ENCODE data around the gene SZRD1. TPM values are rescaled to one million over a fixed set of nuclear protein-coding genes. Genes with fewer than 3 reads are reported as not detected.
"Not testable (repeated sequence)": the region's sequence is repeated elsewhere in the genome, so short reads cannot be mapped to it uniquely, and the experiment has no call there.

The SZRD1 gene
- total RNA-seq, 4 donors from 2014 or later = 85.8 to 117 (median 99.4) TPM

DNA sequence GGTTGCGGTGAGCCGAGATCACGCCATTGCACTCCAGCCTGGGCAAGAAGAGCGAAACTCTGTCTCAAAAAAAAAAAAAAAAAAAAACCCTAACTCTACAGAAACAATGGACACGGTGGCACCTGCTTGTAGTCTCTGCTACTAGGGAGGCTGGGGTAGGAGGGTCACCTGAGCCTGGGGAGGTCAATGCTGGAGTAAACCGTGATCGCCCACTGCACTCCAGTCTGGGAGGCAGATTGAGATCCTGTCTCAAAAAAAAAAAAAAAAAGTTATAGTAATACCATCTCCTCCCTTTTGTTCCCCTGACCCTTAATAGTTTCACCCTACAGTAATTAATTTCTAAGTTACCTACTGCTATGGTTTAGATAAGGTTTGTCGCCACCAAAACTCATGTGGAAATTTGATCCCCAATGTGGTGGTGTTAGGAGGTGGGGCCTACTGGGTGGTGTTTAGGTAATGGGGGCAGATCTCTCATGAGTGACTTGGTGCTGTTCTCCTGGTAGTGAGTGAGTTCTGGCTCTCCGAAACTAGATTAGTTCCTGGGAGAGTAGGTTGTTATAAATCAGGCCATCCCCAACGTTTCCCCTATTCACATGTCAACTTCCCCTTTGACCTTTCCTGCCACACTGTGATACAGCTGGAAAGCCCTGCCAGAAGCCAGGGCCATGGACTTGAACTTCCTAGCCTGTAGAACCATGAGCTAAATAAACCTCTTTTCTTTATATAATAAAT lies 24.5 kb upstream of the SZRD1 start:
- Histone ChIP-seq H3K27ac (no peak overlapping the region), H3K36me3 (peaks cover 0 to 12% of the 10 kb centered on the region in 2 donors), H3K9me3 (no peaks in the 10 kb centered on the region), H3K4me3 (no peak overlapping the region), H3K4me1 (peaks cover 0 to 27% (median 0%) of the 10 kb centered on the region in 3 donors), H3K27me3 (no peaks in the 10 kb centered on the region)
- no peak for TF ChIP-seq POLR2A (IDR thresholded peaks at IDR 0.05)
- no peak for TF ChIP-seq EP300 (IDR thresholded peaks at IDR 0.05)
- no peak for TF ChIP-seq POLR2AphosphoS5 (IDR thresholded peaks at IDR 0.05)
- TF ChIP-seq, protein P1, sequence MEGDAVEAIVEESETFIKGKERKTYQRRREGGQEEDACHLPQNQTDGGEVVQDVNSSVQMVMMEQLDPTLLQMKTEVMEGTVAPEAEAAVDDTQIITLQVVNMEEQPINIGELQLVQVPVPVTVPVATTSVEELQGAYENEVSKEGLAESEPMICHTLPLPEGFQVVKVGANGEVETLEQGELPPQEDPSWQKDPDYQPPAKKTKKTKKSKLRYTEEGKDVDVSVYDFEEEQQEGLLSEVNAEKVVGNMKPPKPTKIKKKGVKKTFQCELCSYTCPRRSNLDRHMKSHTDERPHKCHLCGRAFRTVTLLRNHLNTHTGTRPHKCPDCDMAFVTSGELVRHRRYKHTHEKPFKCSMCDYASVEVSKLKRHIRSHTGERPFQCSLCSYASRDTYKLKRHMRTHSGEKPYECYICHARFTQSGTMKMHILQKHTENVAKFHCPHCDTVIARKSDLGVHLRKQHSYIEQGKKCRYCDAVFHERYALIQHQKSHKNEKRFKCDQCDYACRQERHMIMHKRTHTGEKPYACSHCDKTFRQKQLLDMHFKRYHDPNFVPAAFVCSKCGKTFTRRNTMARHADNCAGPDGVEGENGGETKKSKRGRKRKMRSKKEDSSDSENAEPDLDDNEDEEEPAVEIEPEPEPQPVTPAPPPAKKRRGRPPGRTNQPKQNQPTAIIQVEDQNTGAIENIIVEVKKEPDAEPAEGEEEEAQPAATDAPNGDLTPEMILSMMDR (IDR thresholded peaks at IDR 0.05) = no peak
- no peak for ATAC-seq
- WGBS, 2 donors (ENCODE audit: low coverage in 1 of 2) = 67 to 69% methylated on average over 3 to 8 of the region's 10 CpGs

DNA sequence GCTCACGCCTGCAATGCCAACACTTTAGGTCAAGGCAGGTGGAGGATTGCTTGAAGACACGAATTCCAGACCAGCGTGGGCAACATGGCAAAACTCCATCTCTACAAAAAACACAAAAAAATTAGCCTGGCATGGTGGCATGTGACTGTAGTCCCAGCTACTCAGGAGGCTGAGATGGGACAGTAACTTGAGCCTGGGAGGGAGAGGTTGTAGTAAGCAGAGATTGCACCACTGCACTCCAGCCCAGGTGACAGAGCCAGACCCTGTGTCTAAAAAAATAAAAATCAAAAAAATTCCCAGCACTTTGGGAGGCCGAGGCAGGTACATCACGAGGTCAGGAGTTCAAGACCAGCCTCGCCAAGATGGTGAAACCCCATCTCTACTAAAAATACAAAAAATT lies 23.8 kb upstream of the SZRD1 start:
- not testable (repeated sequence) for ATAC-seq, H3K27me3 ChIP-seq, H3K9me3 ChIP-seq, H3K4me3 ChIP-seq, H3K27ac ChIP-seq
- H3K4me1 ChIP-seq = peaks cover 0 to 34% (median 0%) of the 10 kb centered on the region in 3 donors
- 87 to 93% methylated on average over 4 to 6 of the region's 6 CpGs for WGBS, 2 donors (ENCODE audit: low coverage in 1 of 2)
- H3K36me3 ChIP-seq = peaks cover 0 to 12% of the 10 kb centered on the region in 2 donors

DNA sequence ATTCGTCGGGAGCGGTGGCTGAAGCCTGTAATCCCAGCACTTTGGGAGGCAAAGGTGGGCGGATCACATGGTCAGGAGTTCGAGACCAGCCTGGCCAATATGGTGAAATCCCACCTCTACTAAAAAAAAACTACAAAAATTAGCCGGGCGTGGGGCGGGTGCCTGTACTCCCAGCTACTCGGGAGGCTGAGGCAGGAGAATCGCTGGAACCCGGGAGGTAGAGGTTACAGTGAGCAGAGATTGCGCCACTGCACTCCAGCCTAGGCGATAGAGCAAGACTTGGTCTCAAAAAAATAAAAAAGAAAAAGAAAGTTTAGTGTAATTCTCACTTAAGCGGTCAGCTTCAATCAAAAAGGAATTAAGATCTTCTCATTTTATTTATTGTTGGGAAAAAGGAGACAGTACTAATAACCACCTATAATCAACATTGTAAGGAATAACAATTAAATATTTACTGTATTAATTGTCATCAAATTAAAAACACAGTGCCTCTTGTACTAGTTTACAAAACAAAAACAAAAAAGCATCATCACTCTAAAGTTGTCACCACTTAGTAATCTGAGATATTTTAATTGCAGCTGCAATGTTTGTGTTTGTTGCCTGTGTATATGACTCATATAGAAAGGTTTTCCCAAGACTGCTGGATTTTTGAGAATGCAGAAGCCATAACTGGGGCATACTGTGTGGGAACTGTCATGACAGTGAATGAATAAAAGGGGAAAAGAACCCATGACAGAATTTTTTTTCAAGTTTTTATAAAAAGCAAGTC lies 18.4 kb upstream of the SZRD1 start:
- Histone ChIP-seq H3K27ac (no peak overlapping the region), H3K36me3 (no peaks in the 10 kb centered on the region), H3K4me1 (peaks cover 0 to 59% (median 12%) of the 10 kb centered on the region in 3 donors), H3K9me3 (no peaks in the 10 kb centered on the region), H3K27me3 (no peaks in the 10 kb centered on the region), H3K4me3 (no peak overlapping the region)
- 92% methylated on average over 2 to 14 of the region's 14 CpGs for WGBS, 2 donors (ENCODE audit: low coverage in 1 of 2)
- TF ChIP-seq POLR2AphosphoS5 (IDR thresholded peaks at IDR 0.05) = no peak
- no peak for TF ChIP-seq EP300 (IDR thresholded peaks at IDR 0.05)
- TF ChIP-seq, protein P1 (IDR thresholded peaks at IDR 0.05) = no peak
- no peak for TF ChIP-seq POLR2A (IDR thresholded peaks at IDR 0.05)
- ATAC-seq = no peak

DNA sequence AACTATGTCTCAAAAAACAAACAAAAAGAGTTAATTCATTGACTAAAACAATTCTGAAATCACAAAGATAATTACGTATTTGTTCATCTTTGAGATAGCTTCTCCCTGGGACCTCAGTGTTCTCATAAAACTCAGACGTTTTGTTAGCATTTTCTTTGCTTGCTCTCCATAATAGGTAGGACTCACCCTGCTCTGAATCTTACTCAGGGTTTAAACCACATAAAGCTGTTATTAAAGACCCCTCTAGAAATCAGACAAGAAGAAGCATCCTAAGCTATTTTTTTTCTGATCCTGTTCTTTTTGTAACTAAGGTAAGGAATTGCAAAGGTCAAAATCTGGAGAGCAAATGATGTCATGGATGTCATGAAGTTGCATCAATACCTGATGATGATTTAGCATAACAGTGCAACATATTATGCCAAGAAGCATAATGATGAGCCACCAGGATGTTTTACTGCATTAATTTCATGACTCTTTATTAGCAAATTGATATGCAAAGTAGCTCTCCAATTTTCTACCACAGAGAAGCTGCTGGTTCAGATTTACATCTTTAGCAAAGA lies 17.1 kb upstream of the SZRD1 start:
- peak overlapping the region in 2 of 4 donors; percentile 41 to 94 for H3K27ac ChIP-seq
- no peaks in the 10 kb centered on the region for H3K9me3 ChIP-seq
- no peaks in the 10 kb centered on the region for H3K36me3 ChIP-seq
- peaks cover 0 to 59% (median 12%) of the 10 kb centered on the region in 3 donors for H3K4me1 ChIP-seq
- ATAC-seq = no peak
- H3K4me3 ChIP-seq = peak overlapping the region in 1 of 2 donors; percentile 84
- WGBS, 2 donors (ENCODE audit: low coverage in 1 of 2) = 41 to 51% methylated on average over 2 of the region's 2 CpGs
- H3K27me3 ChIP-seq = no peaks in the 10 kb centered on the region
- TF ChIP-seq EP300 (IDR thresholded peaks at IDR 0.05) (no peak), POLR2A (IDR thresholded peaks at IDR 0.05) (no peak), POLR2AphosphoS5 (IDR thresholded peaks at IDR 0.05) (no peak)
- TF ChIP-seq, protein P1 (IDR thresholded peaks at IDR 0.05) = no peak

DNA sequence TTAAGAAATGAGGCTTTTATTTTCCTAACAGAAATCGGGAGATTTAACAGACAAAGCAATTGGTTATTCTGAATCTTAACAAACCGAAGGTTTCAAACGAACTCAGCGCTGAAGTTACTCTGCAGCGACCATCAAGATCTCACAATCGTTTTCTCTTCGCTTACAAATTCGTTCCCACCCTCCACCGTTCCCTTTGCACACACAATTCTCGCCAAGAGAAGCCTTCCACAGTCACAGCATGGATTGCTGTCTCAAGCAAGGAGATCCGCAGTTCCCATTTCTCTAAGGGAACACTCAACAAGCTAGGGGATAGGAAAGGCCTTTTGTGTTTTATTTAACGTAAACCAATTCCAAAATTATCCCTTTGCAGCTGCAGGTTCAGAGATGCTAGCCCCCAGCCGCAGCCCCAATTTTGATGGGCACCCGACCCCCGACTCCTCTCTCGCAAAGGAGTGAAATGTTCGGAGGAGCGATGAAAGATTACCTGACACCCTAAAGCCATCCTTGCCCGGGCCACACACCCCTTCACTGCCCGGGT lies 15.5 kb upstream of the SZRD1 start:
- Histone ChIP-seq H3K4me3 (peak overlapping the region; percentile 78 to 84), H3K27ac (peak overlapping the region; percentile 80 to 96 (median 94)), H3K9me3 (no peaks in the 10 kb centered on the region), H3K27me3 (no peaks in the 10 kb centered on the region), H3K4me1 (peaks cover 0 to 52% (median 12%) of the 10 kb centered on the region in 3 donors), H3K36me3 (no peaks in the 10 kb centered on the region)
- no peak for TF ChIP-seq EP300 (IDR thresholded peaks at IDR 0.05)
- TF ChIP-seq, protein P1 (IDR thresholded peaks at IDR 0.05) = no peak
- no peak for TF ChIP-seq POLR2A (IDR thresholded peaks at IDR 0.05)
- TF ChIP-seq POLR2AphosphoS5 (IDR thresholded peaks at IDR 0.05) = no peak
- no peak for ATAC-seq
- WGBS, 2 donors (ENCODE audit: low coverage in 1 of 2) = 0 to 2% methylated on average over 12 to 14 of the region's 20 CpGs

Measured in gastroesophageal sphincter (tissue), 4 donors.